OCI-LY1 (cell line): ENCODE data around the gene GLI3.

Experiments used
- H2AFZ ChIP-seq: fragments of 200-600 bp; sonication (generic), shearing (Covaris generic); 2 replicates; pipeline ENCODE4 v1.6.0; 2014; ENCODE audit warnings: antibody characterized with exemption, mild to moderate bottlenecking, low read length
- H3F3A ChIP-seq: fragments of 200-600 bp; sonication (generic), shearing (Covaris generic); 2 replicates; pipeline ENCODE4 v1.6.0; 2014; ENCODE audit warnings: mild to moderate bottlenecking, antibody characterized with exemption, low read length, moderate library complexity; ENCODE audit not compliant: insufficient read depth
- H3K27ac ChIP-seq: fragments of 200-600 bp; sonication (generic); 2 replicates; pipeline ENCODE4 v1.5.1; 2014; ENCODE audit warnings: low read length, mixed run types, mild to moderate bottlenecking, low read depth; ENCODE audit not compliant: poor library complexity, severe bottlenecking
- H3K27me3 ChIP-seq: fragments of 200-600 bp; sonication (generic); 2 replicates; pipeline ENCODE4 v1.6.0; 2014; ENCODE audit warnings: antibody characterized with exemption, mild to moderate bottlenecking, low read length, moderate library complexity; ENCODE audit not compliant: insufficient read depth
- H3K36me3 ChIP-seq: fragments of 200-600 bp; sonication (generic); 2 replicates; pipeline ENCODE4 v1.6.1; 2014; ENCODE audit warnings: mild to moderate bottlenecking, antibody characterized with exemption, low read length, moderate library complexity, mixed read lengths; ENCODE audit not compliant: insufficient read depth
- H3K4me1 ChIP-seq: fragments of 200-600 bp; sonication (generic); 2 replicates; pipeline ENCODE4 v1.5.1; 2014; ENCODE audit warnings: mild to moderate bottlenecking, low read length, moderate library complexity; ENCODE audit not compliant: insufficient read depth, severe bottlenecking
- H3K4me2 ChIP-seq: fragments of 200-600 bp; sonication (generic), shearing (Covaris generic); 2 replicates; pipeline ENCODE4 v1.6.1; 2014; ENCODE audit warnings: low read length
- H3K4me3 ChIP-seq: fragments of 200-600 bp; sonication (generic); 2 replicates; pipeline ENCODE4 v1.5.1; 2014; ENCODE audit warnings: low read length, low read depth, mild to moderate bottlenecking, mixed read lengths; ENCODE audit not compliant: poor library complexity, severe bottlenecking
- H3K79me2 ChIP-seq: fragments of 200-600 bp; shearing (Covaris generic); 2 replicates; pipeline ENCODE4 v1.6.1; 2016; ENCODE audit warnings: mixed run types, low read length, mixed read lengths; ENCODE audit not compliant: insufficient read depth
- H3K9ac ChIP-seq: fragments of 200-600 bp; sonication (generic), shearing (Covaris generic); 2 replicates; pipeline ENCODE4 v1.6.1; 2014; ENCODE audit warnings: mild to moderate bottlenecking, low read length, mixed read lengths
- H3K9me2 ChIP-seq: fragments of 200-600 bp; sonication (generic), shearing (Covaris generic); 2 replicates; pipeline ENCODE4 v1.6.1; 2014; ENCODE audit warnings: low read depth, mild to moderate bottlenecking, low read length, mixed read lengths
- H3K9me3 ChIP-seq: fragments of 200-600 bp; shearing (Covaris generic); 2 replicates; pipeline ENCODE4 v1.6.1; 2014; ENCODE audit warnings: low read length, mixed read lengths
- H4K20me1 ChIP-seq: fragments of 200-600 bp; sonication (generic), shearing (Covaris generic); 2 replicates; pipeline ENCODE4 v1.6.0; 2016; ENCODE audit warnings: mild to moderate bottlenecking, low read length; ENCODE audit not compliant: insufficient read depth
- EZH2 ChIP-seq: fragments of 200-600 bp; sonication (generic), shearing (Covaris generic); IDR thresholded peaks from 2 replicates; pipeline ENCODE4 v1.8.0; 2017; ENCODE audit warnings: borderline replicate concordance, mixed run types, mild to moderate bottlenecking, antibody characterized with exemption, low read length, moderate library complexity, mixed read lengths
- TF ChIP-seq, protein P1 (sequence below): fragments of 200-600 bp; sonication (generic), shearing (Covaris generic); IDR thresholded peaks from 2 replicates; pipeline ENCODE4 v1.5.1; 2017; ENCODE audit warnings: mild to moderate bottlenecking, antibody characterized with exemption, low read length, moderate library complexity, mixed read lengths

GLI3 gene

DNA sequence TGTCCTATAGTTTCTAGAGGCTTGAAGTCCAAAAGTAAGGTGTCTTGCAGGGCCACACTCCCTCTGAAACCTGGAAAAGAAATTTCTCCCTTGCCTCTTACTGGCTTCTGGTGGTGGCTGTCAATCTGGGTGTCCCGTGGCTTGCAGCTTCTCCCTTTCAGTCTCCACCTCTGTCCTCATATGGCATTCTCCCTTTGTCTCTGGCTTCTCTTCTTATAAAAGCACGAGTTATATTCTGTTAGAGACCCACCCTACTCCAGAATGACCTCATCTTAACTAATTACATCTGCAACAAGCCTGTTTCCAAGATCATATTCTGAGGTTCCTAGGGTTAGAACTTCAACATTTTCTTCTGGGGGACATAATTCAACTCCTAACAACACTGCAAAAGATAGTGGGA lies 3.4 kb upstream of the GLI3 start:
- Histone ChIP-seq H4K20me1 (no peaks in the 10 kb centered on the region), H3K9me2 (no peaks in the 10 kb centered on the region), H3K9me3 (no peaks in the 10 kb centered on the region), H3F3A (no peaks in the 10 kb centered on the region), H3K79me2 (no peaks in the 10 kb centered on the region), H3K4me1 (no peaks in the 10 kb centered on the region), H3K9ac (no peak overlapping the region), H3K27ac (no peak overlapping the region), H3K36me3 (no peaks in the 10 kb centered on the region), H3K4me3 (no peak overlapping the region), H2AFZ (no peak overlapping the region), H3K27me3 (no peaks in the 10 kb centered on the region), H3K4me2 (no peak overlapping the region)
- TF ChIP-seq EZH2 = no peak
- TF ChIP-seq, protein P1, sequence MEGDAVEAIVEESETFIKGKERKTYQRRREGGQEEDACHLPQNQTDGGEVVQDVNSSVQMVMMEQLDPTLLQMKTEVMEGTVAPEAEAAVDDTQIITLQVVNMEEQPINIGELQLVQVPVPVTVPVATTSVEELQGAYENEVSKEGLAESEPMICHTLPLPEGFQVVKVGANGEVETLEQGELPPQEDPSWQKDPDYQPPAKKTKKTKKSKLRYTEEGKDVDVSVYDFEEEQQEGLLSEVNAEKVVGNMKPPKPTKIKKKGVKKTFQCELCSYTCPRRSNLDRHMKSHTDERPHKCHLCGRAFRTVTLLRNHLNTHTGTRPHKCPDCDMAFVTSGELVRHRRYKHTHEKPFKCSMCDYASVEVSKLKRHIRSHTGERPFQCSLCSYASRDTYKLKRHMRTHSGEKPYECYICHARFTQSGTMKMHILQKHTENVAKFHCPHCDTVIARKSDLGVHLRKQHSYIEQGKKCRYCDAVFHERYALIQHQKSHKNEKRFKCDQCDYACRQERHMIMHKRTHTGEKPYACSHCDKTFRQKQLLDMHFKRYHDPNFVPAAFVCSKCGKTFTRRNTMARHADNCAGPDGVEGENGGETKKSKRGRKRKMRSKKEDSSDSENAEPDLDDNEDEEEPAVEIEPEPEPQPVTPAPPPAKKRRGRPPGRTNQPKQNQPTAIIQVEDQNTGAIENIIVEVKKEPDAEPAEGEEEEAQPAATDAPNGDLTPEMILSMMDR = no peak

DNA sequence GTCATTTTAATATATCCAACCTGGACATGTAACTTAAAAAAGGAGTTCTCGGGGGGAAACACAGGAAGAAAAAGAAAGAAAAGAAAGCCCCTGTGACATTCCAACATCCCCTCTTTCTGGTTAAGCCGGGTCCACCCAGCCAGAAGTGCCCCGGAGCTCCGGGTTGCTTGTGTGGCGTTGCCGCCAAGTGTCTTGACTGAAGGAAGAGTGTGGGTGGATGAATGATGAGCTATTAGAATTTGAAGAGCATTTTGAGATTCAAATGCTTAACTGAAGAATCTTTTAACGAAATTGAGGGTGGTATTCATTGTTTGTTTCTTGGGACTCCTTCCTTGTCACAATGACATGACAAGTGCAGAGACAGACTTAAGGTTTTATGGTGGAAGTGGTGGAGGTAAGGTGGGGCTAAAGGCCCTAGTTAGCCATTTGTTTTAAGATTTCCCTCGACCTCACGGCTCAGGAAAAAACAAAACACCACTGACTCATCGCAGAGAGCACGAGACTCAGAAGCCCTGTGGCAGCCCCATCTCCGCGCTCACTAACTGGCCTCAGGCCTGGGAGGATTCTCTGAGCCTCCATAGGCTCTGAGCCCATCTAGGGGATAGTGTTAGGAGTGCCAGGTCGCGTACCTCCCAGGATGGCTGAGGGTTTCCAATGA lies 1.8 kb upstream of the GLI3 start:
- H3K4me3 ChIP-seq = no peak overlapping the region
- no peaks in the 10 kb centered on the region for H4K20me1 ChIP-seq
- H3K4me1 ChIP-seq = no peaks in the 10 kb centered on the region
- no peaks in the 10 kb centered on the region for H3K9me2 ChIP-seq
- H3K4me2 ChIP-seq = no peak overlapping the region
- no peaks in the 10 kb centered on the region for H3K27me3 ChIP-seq
- no peak overlapping the region for H3K9ac ChIP-seq
- H3K27ac ChIP-seq = no peak overlapping the region
- H3K36me3 ChIP-seq = no peaks in the 10 kb centered on the region
- no peaks in the 10 kb centered on the region for H3K79me2 ChIP-seq
- no peak overlapping the region for H2AFZ ChIP-seq
- H3F3A ChIP-seq = no peaks in the 10 kb centered on the region
- no peak for TF ChIP-seq EZH2
- TF ChIP-seq, protein P1 = no peak
- H3K9me3 ChIP-seq = no peaks in the 10 kb centered on the region

- Histone ChIP-seq H3K4me1 (no peaks in the 10 kb centered on the region), H3K79me2 (no peaks in the 10 kb centered on the region), H3F3A (no peaks in the 10 kb centered on the region), H3K27me3 (no peaks in the 10 kb centered on the region), H2AFZ (no peak overlapping the region), H4K20me1 (no peaks in the 10 kb centered on the region), H3K4me3 (no peak overlapping the region), H3K9ac (no peak overlapping the region), H3K4me2 (no peak overlapping the region), H3K36me3 (no peaks in the 10 kb centered on the region), H3K27ac (no peak overlapping the region), H3K9me3 (no peaks in the 10 kb centered on the region), H3K9me2 (no peaks in the 10 kb centered on the region)
- TF ChIP-seq, protein P1 = no peak
- no peak for TF ChIP-seq EZH2
Measured at GRCh38 chr7:42237811-42238541, 967 bp upstream of the GLI3 start.
